LNCAP (cell line): ENCODE measurements around the gene ENO2.

Source experiments
- CTCF ChIP-seq: fragments of 450-650 bp; IDR thresholded peaks from 2 replicates; pipeline ENCODE4 v1.5.1; 2017; ENCODE audit warnings: mild to moderate bottlenecking

ENO2 gene

GRCh38 chr12:6968426-6968825 lies 54.0 kb downstream of the ENO2 start:
- TF ChIP-seq CTCF, result no peak

- no peak for TF ChIP-seq CTCF
Observed at GRCh38 chr12:6970096-6970527, 55.7 kb downstream of the ENO2 start.
